GM13977 (cell line): ENCODE results near the gene DOCK8.

ENCODE experiments used
- DNase-seq: peaks from one replicate; pipeline ENCODE4 v3.0.0; 2012; ENCODE audit warnings: low spot score
- CTCF ChIP-seq: IDR thresholded peaks from 2 replicates; pipeline ENCODE4 v1.5.1; 2012; ENCODE audit warnings: mild to moderate bottlenecking, control low read depth; ENCODE audit not compliant: insufficient read depth; ENCODE audit errors: extremely low read depth, missing control alignments
- in situ Hi-C: fragments of 300-500 bp; cut with MboI; formaldehyde crosslinking; loops from one replicate; pipeline ENCODE4 v1.12.0; 2022; ENCODE audit warnings: low sequenced_read_pairs, low pct_unique_long_range_greater_than_20kb, mixed read lengths, inconsistent platforms; ENCODE audit not compliant: unreplicated experiment

Gene DOCK8

GRCh38 chr9:353077-353476 is 138.4 kb downstream of the DOCK8 start:
- no peak for TF ChIP-seq CTCF
- DNase-seq: no peak
- in situ Hi-C loops: no loop called here

- in situ Hi-C loops: no loop called here
- no peak for TF ChIP-seq CTCF
- DNase-seq: no peak
These were observed 139.8 kb downstream of the DOCK8 start for GRCh38 chr9:354453-354852.

GRCh38 chr9:357560-357959 is 142.9 kb downstream of the DOCK8 start:
- no peak for TF ChIP-seq CTCF
- no peak for DNase-seq
- in situ Hi-C loops: no loop called here

GRCh38 chr9:362561-363273 is 148.1 kb downstream of the DOCK8 start:
- no peak for DNase-seq
- in situ Hi-C loops: no loop called here
- no peak for TF ChIP-seq CTCF

- DNase-seq: no peak
- in situ Hi-C loops: no loop called here
- no peak for TF ChIP-seq CTCF
These were observed 148.6 kb downstream of the DOCK8 start for GRCh38 chr9:363274-363612.

- in situ Hi-C loops: no loop called here
- no peak for DNase-seq
- no peak for TF ChIP-seq CTCF
These were observed 150.8 kb downstream of the DOCK8 start for GRCh38 chr9:365436-365835.
